ENCODE measurements around the gene ATXN7L1. TPM values are rescaled to one million over a fixed set of nuclear protein-coding genes. Genes with fewer than 3 reads are reported as not detected.
"Not testable (repeated sequence)": the region's sequence is repeated elsewhere in the genome, so short reads cannot be mapped to it uniquely, and the experiment has no call there.

The ATXN7L1 gene
- total and polyA plus RNA-seq, 2 donors: 7.2 to 7.8 TPM

DNA sequence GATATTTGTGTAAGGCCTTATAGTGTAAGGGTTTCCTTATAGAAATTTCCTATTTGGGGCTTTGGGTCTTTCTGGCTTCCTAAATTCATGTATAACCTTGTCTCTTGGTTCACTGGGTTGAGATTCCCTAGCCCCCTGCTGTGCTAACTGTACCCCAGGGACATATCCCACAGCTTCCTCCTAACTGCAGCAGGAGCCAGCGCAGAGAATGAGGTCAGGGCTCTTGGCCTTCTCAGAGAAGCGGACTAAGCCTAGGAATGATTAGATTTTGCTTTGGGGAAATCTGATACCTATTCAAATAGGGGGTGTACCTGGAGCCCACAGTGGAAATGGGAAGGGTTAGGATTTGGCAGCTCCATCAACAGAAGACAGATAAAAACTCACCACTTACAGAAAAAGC is 157.0 kb downstream of the ATXN7L1 start:
- no peaks in the 10 kb centered on the region for H3K27me3 ChIP-seq (ENCODE audit: control insufficient read depth in 2 of 2, insufficient read depth in 1 of 2, low read length in 1 of 2)
- no peaks in the 10 kb centered on the region for H3K4me1 ChIP-seq (ENCODE audit: control insufficient read depth in 2 of 2, insufficient read depth in 2 of 2, low read length in 2 of 2)
- 95% methylated on average over 2 of the region's 2 CpGs for WGBS
- H3K36me3 ChIP-seq (ENCODE audit: control insufficient read depth in 2 of 2, insufficient read depth in 2 of 2, low read length in 1 of 2): no peaks in the 10 kb centered on the region
- DNase-seq (ENCODE audit: low read depth in 6 of 9, low spot score in 9 of 9): no peak
- no peaks in the 10 kb centered on the region for H3K9me3 ChIP-seq (ENCODE audit: control insufficient read depth in 2 of 2, insufficient read depth in 1 of 2, low read length in 1 of 2)
- H3K4me3 ChIP-seq (ENCODE audit: low read length in 2 of 2): no peak overlapping the region
- H3K27ac ChIP-seq (ENCODE audit: low read depth in 1 of 2, low read length in 1 of 2): no peak overlapping the region

- no peak overlapping the region for H3K27ac ChIP-seq (ENCODE audit: low read depth in 1 of 2, low read length in 1 of 2)
- WGBS: 73% methylated on average over 4 of the region's 4 CpGs
- DNase-seq (ENCODE audit: low read depth in 6 of 9, low spot score in 9 of 9): no peak
- H3K9me3 ChIP-seq (ENCODE audit: control insufficient read depth in 2 of 2, insufficient read depth in 1 of 2, low read length in 1 of 2): no peaks in the 10 kb centered on the region
- no peaks in the 10 kb centered on the region for H3K27me3 ChIP-seq (ENCODE audit: control insufficient read depth in 2 of 2, insufficient read depth in 1 of 2, low read length in 1 of 2)
- H3K4me3 ChIP-seq (ENCODE audit: low read length in 2 of 2): no peak overlapping the region
- no peaks in the 10 kb centered on the region for H3K36me3 ChIP-seq (ENCODE audit: control insufficient read depth in 2 of 2, insufficient read depth in 2 of 2, low read length in 1 of 2)
- no peaks in the 10 kb centered on the region for H3K4me1 ChIP-seq (ENCODE audit: control insufficient read depth in 2 of 2, insufficient read depth in 2 of 2, low read length in 2 of 2)
These were observed 157.9 kb downstream of the ATXN7L1 start for GRCh38 chr7:105718511-105718925.

DNA sequence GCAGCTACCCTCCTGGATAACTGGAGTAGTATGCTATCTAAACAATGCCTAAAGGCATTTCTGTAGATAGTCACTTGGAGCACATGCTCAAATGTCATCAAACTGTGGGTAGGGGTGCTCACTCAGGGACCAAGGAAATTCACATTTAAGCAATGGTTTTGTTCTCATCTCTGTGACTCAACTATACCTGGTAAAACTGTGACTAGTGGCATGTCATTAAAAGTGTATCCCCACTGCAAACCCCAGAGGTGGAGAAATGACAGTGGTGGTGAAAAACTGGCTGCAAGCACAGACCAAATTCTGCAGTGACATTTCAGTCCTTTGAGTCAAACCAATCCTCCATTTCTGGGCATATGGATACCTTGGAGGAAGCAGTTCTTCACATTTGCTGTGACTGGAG is 160.9 kb downstream of the ATXN7L1 start:
- Histone ChIP-seq H3K4me1 (ENCODE audit: control insufficient read depth in 2 of 2, insufficient read depth in 2 of 2, low read length in 2 of 2) (no peaks in the 10 kb centered on the region), H3K27ac (ENCODE audit: low read depth in 1 of 2, low read length in 1 of 2) (no peak overlapping the region), H3K4me3 (ENCODE audit: low read length in 2 of 2) (no peak overlapping the region), H3K27me3 (ENCODE audit: control insufficient read depth in 2 of 2, insufficient read depth in 1 of 2, low read length in 1 of 2) (no peaks in the 10 kb centered on the region), H3K36me3 (ENCODE audit: control insufficient read depth in 2 of 2, insufficient read depth in 2 of 2, low read length in 1 of 2) (no peaks in the 10 kb centered on the region), H3K9me3 (ENCODE audit: control insufficient read depth in 2 of 2, insufficient read depth in 1 of 2, low read length in 1 of 2) (peaks cover 5 to 20% of the 10 kb centered on the region in 2 donors)
- no peak for DNase-seq (ENCODE audit: low read depth in 6 of 9, low spot score in 9 of 9)

DNA sequence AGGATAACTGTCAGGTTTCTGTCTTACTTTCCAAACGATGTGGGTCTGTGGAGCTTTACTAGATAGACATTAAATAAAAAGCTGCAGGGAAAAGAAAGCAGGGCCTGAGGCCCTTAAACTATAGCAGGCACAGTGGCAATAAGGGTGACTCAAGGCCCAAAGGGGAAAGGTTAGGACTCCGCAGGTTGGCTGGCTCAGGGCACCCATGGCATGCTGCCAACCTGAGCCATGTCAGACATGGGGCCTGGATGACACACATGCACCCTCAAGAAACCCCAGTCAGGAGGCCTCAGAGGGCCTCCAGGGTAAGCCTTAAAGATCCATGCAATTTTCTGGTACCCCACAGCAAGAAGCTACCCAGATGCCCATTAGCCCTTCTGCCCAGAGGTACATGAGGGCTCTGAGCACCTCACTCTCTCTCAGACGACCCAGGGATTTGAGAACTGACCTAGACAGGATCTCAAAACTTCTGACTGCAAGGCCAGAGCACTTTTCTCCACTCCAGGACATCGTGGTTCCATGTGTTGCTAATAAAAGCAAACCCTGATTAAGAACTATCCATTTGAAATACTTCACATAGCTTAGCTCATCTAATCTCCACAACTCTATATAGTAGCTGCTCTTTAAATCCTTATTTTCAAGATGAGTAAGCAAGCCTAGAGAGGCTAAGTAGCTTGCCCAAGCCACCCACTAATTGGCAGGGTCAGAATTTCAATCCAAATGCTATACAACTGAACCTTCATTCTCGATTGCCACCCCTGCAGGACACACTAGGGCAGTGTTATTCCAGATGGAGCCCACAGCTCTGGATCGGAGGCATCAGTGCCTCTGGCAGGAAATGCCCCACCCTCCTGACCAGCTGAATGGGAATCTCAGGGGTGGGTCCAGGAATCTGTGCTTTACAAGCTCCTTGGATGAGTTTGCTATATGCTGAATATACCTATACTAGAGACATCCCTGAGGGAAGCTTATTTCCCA is 162.6 kb downstream of the ATXN7L1 start:
- H3K4me3 ChIP-seq (ENCODE audit: low read length in 2 of 2): no peak overlapping the region
- H3K27me3 ChIP-seq (ENCODE audit: control insufficient read depth in 2 of 2, insufficient read depth in 1 of 2, low read length in 1 of 2): no peaks in the 10 kb centered on the region
- peaks cover 5 to 23% of the 10 kb centered on the region in 2 donors for H3K9me3 ChIP-seq (ENCODE audit: control insufficient read depth in 2 of 2, insufficient read depth in 1 of 2, low read length in 1 of 2)
- no peak overlapping the region for H3K27ac ChIP-seq (ENCODE audit: low read depth in 1 of 2, low read length in 1 of 2)
- WGBS: 78% methylated on average over 6 of the region's 6 CpGs
- no peaks in the 10 kb centered on the region for H3K36me3 ChIP-seq (ENCODE audit: control insufficient read depth in 2 of 2, insufficient read depth in 2 of 2, low read length in 1 of 2)
- no peak for DNase-seq (ENCODE audit: low read depth in 6 of 9, low spot score in 9 of 9)
- no peaks in the 10 kb centered on the region for H3K4me1 ChIP-seq (ENCODE audit: control insufficient read depth in 2 of 2, insufficient read depth in 2 of 2, low read length in 2 of 2)

GRCh38 chr7:105712877-105713276 is 163.5 kb downstream of the ATXN7L1 start:
- H3K36me3 ChIP-seq (ENCODE audit: control insufficient read depth in 2 of 2, insufficient read depth in 2 of 2, low read length in 1 of 2): no peaks in the 10 kb centered on the region
- 66% methylated on average over 3 of the region's 3 CpGs for WGBS
- H3K4me1 ChIP-seq (ENCODE audit: control insufficient read depth in 2 of 2, insufficient read depth in 2 of 2, low read length in 2 of 2): peaks cover 4% of the 10 kb centered on the region in 2 donors
- no peak overlapping the region for H3K4me3 ChIP-seq (ENCODE audit: low read length in 2 of 2)
- no peaks in the 10 kb centered on the region for H3K27me3 ChIP-seq (ENCODE audit: control insufficient read depth in 2 of 2, insufficient read depth in 1 of 2, low read length in 1 of 2)
- H3K27ac ChIP-seq (ENCODE audit: low read depth in 1 of 2, low read length in 1 of 2): no peak overlapping the region
- DNase-seq (ENCODE audit: low read depth in 6 of 9, low spot score in 9 of 9): no peak
- H3K9me3 ChIP-seq (ENCODE audit: control insufficient read depth in 2 of 2, insufficient read depth in 1 of 2, low read length in 1 of 2): peaks cover 5 to 23% of the 10 kb centered on the region in 2 donors

DNA sequence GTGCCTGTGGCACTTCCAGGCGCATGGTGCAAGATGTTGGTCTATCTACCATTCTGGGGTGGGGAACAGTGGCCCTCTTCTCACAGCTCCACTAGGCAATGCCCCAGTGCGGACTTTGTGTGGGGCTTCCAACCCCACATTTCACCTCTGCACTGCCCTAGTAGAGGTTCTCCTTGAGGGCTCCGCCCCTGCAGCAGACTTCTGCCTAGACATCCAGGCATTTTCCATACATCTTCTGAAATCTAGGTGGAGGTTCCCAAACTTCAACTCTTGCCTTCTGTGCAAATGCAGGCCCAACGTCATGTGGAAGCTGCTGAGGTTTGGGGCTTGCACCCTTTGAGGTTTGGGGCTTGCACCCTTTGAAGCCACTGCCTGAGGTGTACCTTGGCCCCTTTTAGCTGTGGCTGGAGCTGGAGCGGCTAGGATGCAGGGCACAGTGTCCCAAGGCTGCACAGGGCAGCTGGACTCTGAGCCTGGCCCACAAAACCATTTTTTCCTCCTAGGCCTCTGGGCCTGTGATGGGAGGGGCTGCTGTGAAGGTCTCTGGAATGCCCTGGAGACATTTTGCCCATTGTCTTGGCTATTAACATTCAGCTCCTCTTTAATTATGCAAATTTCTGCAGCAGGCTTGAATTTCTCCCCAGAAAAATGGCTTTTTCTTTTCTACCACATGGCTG is 164.5 kb downstream of the ATXN7L1 start:
- Histone ChIP-seq H3K4me1 (ENCODE audit: control insufficient read depth in 2 of 2, insufficient read depth in 2 of 2, low read length in 2 of 2) (peaks cover 8 to 13% of the 10 kb centered on the region in 2 donors), H3K36me3 (ENCODE audit: control insufficient read depth in 2 of 2, insufficient read depth in 2 of 2, low read length in 1 of 2) (no peaks in the 10 kb centered on the region), H3K9me3 (ENCODE audit: control insufficient read depth in 2 of 2, insufficient read depth in 1 of 2, low read length in 1 of 2) (peaks cover 5 to 23% of the 10 kb centered on the region in 2 donors), H3K27ac (ENCODE audit: low read depth in 1 of 2, low read length in 1 of 2) (no peak overlapping the region), H3K27me3 (ENCODE audit: control insufficient read depth in 2 of 2, insufficient read depth in 1 of 2, low read length in 1 of 2) (no peaks in the 10 kb centered on the region), H3K4me3 (ENCODE audit: low read length in 2 of 2) (no peak overlapping the region)
- DNase-seq (ENCODE audit: low read depth in 6 of 9, low spot score in 9 of 9): no peak
- 98% methylated on average over 5 of the region's 5 CpGs for WGBS

DNA sequence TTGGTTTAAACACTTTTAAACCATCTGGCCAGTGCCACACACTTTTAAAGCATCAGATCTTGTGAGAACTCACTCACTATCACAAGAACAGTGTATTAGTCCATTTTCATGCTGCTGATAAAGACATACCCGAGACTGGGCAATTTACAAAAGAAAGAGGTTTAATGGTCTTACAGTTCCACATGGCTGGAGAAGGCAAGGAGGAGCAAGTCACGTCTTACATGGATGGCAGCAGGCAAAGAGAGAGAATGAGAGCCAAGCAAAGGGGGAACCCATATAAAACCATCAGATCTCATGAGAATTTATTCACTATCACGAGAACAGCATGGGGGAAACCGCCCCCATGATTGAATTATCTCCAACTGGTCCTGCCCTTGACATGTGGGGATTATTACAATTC is 165.7 kb downstream of the ATXN7L1 start:
- Histone ChIP-seq H3K9me3 (ENCODE audit: control insufficient read depth in 2 of 2, insufficient read depth in 1 of 2, low read length in 1 of 2) (peaks cover 5 to 23% of the 10 kb centered on the region in 2 donors), H3K4me1 (ENCODE audit: control insufficient read depth in 2 of 2, insufficient read depth in 2 of 2, low read length in 2 of 2) (peaks cover 8 to 13% of the 10 kb centered on the region in 2 donors)
- not testable (repeated sequence) for H3K4me3 ChIP-seq (ENCODE audit: low read length in 2 of 2); H3K27ac ChIP-seq (ENCODE audit: low read depth in 1 of 2, low read length in 1 of 2); H3K27me3 ChIP-seq (ENCODE audit: control insufficient read depth in 2 of 2, insufficient read depth in 1 of 2, low read length in 1 of 2); H3K36me3 ChIP-seq (ENCODE audit: control insufficient read depth in 2 of 2, insufficient read depth in 2 of 2, low read length in 1 of 2); DNase-seq (ENCODE audit: low read depth in 6 of 9, low spot score in 9 of 9)
- WGBS: over 99% methylated on average over 4 of the region's 4 CpGs

DNA sequence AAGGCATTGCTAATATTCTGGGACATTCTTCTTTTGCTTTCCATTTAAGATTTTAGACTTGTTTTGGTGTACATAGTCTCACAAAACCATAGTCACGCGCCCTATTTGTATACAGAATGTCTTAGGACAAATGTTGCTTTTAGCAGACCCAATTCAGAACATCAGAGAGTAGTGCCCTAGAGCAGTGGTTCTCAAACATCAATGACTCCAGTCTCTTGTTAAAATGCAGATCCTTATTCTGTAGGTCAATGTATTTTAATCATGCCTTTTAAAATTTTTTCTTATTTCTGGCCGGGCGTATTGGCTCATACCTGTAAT is 167.7 kb downstream of the ATXN7L1 start:
- 98% methylated on average over 4 of the region's 4 CpGs for whole genome bisulfite sequencing
- Histone ChIP-seq H3K4me1 (ENCODE audit: control insufficient read depth in 2 of 2, insufficient read depth in 2 of 2, low read length in 2 of 2) (peaks cover 8 to 13% of the 10 kb centered on the region in 2 donors), H3K36me3 (ENCODE audit: control insufficient read depth in 2 of 2, insufficient read depth in 2 of 2, low read length in 1 of 2) (no peaks in the 10 kb centered on the region), H3K4me3 (ENCODE audit: low read length in 2 of 2) (no peak overlapping the region), H3K27me3 (ENCODE audit: control insufficient read depth in 2 of 2, insufficient read depth in 1 of 2, low read length in 1 of 2) (no peaks in the 10 kb centered on the region), H3K9me3 (ENCODE audit: control insufficient read depth in 2 of 2, insufficient read depth in 1 of 2, low read length in 1 of 2) (peaks cover 5 to 23% of the 10 kb centered on the region in 2 donors), H3K27ac (ENCODE audit: low read depth in 1 of 2, low read length in 1 of 2) (no peak overlapping the region)
- no peak for DNase-seq (ENCODE audit: low read depth in 6 of 9, low spot score in 9 of 9)
